OCI-LY7 (cell line): Measurements from ENCODE around the gene TASL.

ENCODE experiments used
- CTCF ChIP-seq: fragments of 200-600 bp; sonication (generic); conservative IDR thresholded peaks from 2 replicates; pipeline ENCODE4 v1.5.1; 2014; ENCODE audit warnings: mild to moderate bottlenecking, antibody characterized with exemption, low read length, moderate library complexity, mixed read lengths
- EZH2phosphoT487 ChIP-seq: fragments of 200-600 bp; sonication (generic); IDR thresholded peaks from 2 replicates; pipeline ENCODE4 v1.6.1; 2018; ENCODE audit warnings: low read depth, borderline replicate concordance, mild to moderate bottlenecking, mixed run types, antibody characterized with exemption, low read length, moderate library complexity, mixed read lengths

- TF ChIP-seq CTCF (no peak), EZH2phosphoT487 (no peak)
Measured at GRCh38 chrX:30620125-30620524, 42.6 kb upstream of the TASL start.
